NCI-H2107 treated with DMSO at 0.1 percent for 48 hours (cell line): ENCODE results near the gene EEIG2.
"Not testable (repeated sequence)": the region's sequence is repeated elsewhere in the genome, so short reads cannot be mapped to it uniquely, and the experiment has no call there.

Experiments
- DNase-seq: peaks from one replicate; lab custom pipeline; 2025; ENCODE audit not compliant: unreplicated experiment; lab: John Stamatoyannopoulos, UW

Gene EEIG2

DNA sequence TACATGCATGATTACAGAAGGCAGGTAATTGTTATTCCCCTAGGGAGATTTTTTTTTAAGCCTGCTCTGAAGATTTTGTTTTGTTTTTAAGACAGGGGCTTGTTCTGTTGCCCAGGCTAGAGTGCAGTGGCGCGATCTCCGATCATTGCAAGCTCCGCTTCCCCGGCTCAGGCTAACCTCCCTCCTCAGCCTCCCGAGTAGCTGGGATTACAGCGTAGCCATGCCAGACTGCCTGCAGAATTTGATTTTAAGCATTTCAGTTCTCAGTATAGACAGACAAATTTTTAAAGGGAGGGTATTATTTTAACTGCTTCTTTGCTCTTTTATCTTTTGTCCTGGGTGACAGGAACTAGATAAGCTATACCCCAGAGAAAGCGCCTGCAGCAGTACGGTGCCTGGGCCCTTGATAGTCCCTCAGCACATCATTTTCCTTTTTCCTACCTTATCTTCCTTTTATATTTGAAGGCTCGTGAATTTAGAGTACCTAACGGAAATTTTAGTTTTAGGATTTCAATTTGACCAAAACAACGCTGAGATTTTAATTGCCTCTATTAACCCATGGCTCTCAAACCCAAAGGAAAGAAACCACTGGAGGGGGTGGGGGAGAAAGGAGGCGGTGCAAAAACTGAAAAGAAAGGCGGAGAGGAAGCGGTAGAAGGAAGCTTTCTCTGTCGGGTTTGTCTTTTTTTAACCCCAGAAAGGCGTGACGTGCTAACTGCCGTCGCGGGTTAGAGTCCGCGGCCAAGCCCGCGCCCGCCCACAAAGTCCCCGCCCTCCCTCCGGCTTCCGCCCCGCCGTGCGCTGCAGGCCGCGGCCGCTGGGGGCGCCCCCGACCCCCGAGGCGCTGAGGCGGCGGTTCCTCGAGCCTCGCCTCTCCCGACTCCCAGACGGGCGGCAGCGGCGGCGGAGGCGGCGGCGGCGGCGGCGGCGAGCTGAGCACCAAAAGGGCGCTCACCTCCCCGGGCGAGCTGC lies at the start of gene EEIG2:
TSS of gene EEIG2 (plus strand) at position 886 of the 972 bp plus-strand sequence. CDS start 329 bp downstream, outside the sequence.
- DNase-seq: peak; percentile 46

DNA sequence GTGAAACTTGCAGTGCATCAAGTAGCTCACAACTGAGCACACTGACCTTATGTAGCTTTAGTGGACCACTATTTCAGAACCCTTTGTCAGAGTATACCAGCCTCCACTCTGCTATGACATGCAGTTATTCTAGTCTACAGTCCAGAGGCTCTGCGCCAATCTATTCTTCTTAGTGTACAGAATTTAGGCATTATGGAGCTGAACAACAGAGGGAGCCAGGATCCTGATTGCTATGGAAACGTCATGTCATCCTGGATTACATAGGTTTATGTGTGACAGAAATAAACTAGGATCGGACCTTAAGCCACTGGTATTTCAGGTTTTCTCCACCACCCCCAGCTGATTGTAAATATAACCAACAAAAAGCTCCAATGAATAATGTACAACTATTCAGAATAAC lies 48.1 kb upstream of the EEIG2 start:
- DNase-seq: no peak

DNA sequence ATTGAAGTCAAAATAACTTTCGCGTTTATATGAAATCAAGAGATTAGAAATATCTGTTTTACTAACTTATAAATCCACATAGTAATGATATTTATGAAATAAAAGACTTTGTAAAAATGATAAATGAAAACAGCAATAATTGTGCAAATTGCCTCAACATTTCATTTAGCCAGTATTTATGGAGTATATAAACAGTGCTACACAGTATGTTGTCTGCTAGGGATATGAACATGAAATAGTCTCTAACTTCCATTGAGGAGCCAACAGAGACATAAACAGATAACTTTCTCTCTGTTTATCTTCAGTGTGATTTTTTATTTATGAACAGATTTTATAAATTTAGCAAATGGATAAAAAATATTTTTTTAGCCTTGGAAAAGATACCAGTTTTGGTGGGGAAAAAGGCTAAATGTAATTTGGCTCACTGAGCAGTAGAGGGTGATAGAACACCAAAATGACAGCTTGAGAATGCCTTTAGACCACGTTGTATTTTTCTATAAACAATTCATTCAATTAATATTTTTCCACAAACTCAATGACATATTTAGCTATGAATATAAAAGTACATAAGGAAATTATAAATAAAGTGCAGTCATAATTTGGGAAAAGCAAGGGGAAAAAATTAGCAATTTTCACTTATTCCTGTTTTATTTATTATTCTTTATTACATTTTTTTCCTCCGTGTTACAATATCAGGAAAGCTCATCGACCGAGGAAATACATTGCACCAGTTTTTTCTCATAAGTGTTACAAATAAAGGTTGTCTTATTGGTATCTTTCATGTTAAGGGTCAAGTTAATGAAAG lies 47.5 kb upstream of the EEIG2 start:
- peak; percentile 19 for DNase-seq

DNA sequence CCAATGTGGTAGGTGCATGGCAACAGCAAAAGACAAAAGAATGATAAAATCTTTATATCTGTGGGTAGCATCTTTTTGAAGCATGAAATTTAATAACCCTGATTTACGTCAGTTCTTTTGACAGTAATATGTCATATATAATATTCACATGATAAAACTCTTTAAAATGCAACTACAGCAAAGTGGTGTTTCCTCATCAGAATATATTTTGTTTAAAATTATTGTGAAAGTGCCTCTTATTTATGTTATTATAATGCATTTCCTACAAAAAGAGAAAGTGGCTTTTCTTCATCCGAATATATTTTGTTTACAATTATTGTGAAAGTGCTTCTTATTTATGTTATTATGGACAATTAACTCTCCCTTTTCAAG lies 46.9 kb upstream of the EEIG2 start:
- no peak for DNase-seq

DNA sequence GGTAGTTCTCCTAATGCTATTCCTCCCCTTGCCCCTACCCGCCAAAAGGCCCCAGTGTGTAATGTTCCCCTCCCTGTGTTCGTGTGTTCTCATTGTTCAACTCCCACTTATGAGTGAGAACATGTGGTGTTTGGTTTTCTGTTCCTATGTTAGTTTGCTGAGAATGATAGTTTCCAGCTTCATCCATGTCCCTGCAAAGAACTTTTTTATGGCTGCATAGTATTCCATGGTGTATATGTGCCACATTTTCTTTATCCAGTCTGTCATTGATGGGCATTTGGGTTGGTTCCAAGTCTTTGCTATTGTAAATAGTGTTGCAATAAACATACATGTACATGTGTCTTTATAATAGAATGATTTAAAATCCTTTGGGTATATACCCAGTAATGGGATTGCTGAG lies 46.0 kb upstream of the EEIG2 start:
- not testable (repeated sequence) for DNase-seq

DNA sequence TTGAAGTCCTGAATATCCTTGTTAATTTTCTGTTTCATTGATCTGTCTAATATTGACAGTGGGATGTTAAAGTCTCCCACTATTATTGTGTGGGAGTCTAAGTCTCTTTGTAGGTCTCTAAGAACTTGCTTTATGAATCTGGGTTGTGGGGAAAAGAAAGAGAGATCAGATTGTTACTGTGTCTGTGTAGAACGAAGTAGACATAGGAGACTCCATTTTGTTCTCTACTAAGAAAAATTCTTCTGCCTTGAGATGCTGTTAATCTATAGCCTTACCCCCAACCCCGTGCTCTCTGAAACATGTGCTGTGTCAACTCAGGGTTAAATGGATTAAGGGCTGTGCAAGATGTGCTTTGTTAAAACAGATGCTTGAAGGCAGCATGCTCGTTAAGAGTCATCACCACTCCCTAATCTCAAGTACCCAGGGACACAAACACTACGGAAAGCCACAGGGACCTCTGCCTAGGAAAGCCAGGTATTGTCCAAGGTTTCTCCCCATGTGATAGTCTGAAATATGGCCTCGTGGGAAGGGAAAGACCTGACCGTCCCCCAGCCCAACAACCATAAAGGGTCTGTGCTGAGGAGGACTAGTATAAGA lies 42.5 kb upstream of the EEIG2 start:
- DNase-seq: not testable (repeated sequence)

DNA sequence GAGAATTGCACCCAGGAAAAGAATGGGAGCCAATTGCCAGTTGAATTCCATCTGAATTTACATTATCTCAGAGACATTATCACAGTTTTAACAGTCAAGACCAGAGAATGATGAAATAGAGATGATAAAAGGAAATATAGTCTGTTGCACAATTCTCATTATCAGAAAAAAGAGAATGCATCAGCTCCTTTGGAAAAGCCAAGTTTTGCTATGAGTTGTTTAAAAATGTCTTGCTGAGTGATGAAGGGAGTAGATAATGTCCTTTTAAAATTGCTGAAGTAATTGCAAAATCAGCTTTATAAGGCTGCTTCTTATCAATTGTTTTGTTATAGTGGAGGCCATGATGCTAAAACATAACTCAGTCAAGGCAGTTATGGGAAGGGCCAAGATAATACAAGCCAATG lies 37.9 kb upstream of the EEIG2 start:
- DNase-seq: no peak

DNA sequence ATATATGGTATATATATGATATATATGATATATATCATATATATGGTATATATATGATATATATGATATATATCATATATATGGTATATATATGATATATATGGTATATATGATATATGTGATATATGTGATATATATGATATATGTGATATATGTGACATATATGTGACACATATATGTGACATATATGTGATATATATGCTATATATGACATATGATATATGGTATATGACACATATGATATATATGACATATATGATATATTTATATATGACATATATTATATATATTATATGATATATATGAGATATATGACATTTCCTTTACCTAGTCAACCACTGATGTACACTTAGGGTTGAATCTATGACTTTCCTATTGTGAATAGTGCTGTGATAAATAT lies 36.1 kb upstream of the EEIG2 start:
- no peak for DNase-seq

DNA sequence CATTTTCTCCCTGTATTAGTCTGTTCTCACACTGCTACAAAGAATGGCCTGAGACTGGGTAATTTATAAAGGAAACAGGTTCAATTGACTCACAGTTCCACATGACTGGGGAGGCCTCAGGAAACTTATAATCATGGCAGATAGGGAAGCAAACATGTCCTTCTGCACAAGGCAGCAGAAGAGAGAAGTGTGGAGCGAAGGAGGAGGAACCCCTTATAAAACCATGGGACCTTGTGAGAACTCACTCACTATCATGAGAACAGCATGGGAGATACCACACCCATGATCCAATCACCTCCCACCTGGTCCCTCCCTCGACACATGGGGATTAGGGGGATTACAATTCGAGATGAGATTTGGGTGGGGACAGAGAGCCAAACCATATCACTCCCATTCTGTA lies 35.2 kb upstream of the EEIG2 start:
- no peak for DNase-seq

DNA sequence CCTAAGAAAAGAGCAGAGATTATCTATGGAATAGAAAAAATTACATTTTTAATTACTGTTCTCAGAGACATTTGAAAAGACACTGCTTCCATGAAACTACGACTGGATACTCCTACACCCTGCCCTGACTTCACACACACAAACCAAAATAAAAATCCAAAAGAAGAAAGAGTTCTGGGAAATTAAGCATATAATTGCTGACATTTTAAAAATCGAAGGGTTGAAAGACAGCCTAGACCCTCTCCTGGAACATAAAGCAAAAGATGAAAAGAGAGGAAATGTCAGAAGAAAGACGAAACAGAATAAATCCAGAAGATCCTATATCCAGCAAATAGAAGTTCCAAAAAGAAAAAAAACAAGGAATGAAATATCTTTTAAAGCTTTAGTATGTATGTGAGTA lies 32.8 kb upstream of the EEIG2 start:
- DNase-seq: no peak

DNA sequence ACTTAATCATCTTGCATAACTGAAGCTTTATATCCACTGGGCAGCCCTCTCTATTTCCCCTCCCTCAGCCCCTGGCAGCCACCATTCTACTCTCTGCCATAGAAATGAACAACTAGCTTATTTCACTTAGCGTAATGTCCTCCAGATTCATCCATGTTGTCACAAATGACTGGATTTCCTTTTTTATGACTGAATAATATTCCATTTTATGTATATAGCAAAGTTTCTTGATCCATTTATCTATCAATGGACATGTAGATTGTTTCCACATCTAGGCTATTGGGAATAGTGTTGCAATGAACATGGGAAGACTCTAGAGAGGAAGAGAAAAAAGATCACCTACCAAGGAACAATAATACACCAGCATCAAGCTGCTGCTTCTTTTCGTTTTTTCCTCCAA lies 32.1 kb upstream of the EEIG2 start:
- DNase-seq: no peak

DNA sequence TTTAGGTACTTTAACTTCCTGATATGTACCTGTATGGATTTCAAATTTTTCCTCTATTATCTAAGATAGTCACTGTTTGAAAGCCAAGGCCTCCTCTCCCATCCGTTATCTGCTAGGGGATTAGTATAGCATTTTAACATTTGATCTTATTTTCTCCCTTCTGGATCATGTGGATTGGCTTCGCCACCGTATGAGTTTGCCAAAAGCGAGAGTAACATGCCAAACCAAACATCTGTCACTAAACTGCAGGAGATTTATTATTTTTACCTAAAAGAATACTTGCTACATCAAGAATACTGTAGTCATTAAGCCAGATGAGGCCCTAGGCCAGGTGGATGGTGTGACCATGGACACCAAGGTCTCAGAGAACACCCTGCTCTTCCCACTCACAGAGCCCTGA lies 28.5 kb upstream of the EEIG2 start:
- DNase-seq: no peak

DNA sequence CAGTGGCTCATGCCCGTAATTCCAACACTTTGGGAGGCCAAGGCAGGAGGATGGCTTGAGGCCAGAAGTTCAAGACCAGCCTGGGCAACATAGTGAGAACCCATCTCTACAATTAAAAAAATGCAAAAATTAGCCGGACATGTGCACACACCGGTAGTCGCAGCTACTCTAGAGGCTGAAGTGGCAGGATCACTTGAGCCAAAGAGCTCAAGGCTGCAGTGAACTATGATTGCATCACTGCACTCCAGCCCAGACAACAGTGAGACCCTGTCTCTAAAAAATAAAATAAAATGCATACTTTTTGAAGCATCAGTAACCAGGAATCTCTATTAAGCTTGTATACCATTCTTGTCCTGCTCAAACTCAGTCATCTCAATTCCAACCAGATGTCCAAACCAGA lies 27.2 kb upstream of the EEIG2 start:
- no peak for DNase-seq

DNA sequence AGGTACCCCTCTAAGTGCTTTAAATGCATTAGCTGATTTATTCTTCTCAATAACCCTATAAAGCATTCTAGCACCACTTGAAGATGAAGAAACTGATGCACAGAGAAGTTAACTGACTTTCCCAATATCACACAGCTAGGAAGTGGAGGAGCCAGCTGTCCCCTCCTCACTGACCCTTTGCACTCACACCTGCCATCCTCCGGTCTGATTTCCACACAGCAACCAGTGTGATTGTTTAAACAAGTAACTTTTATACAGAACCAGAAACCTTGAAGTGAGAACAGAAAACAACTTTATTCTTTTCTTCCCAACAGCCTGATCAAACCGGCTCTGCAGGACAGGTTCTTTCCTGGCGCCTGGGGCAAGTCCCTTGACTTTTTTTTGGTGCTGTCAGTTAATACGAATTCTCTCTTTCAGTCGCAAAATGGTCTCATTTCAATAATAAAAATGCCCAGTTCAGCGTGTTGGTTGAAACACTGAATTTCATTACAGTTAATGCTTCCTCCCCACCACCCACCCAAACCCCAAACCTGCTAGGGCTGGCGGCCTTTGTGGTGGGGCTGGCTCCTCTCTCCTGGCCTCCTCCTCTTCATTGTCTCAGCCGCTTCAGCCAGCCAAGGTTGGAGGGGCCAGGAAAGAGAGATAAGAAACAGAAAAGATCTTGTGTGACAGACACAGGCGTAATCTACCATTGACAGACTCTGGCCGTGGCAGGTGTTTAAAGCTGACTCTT lies 26.4 kb upstream of the EEIG2 start:
- no peak for DNase-seq

DNA sequence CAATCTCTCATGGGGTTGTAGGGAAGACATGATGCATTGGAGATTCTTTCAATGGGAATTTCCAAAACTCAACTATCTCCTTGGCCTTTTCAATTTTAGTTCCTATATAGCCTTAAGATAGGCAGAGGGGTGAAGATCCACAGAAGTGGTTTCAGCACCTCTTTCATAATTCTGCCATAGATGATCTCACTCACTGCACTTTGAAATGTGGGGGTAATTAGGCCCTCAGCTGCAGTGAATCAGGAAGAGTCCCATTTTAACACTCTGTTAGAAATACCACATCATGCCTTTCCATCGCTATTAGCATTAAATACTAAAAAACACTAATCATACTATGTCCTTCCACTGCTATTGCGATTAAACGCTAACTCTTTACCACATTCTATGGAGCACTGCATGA lies 25.1 kb upstream of the EEIG2 start:
- DNase-seq: no peak

DNA sequence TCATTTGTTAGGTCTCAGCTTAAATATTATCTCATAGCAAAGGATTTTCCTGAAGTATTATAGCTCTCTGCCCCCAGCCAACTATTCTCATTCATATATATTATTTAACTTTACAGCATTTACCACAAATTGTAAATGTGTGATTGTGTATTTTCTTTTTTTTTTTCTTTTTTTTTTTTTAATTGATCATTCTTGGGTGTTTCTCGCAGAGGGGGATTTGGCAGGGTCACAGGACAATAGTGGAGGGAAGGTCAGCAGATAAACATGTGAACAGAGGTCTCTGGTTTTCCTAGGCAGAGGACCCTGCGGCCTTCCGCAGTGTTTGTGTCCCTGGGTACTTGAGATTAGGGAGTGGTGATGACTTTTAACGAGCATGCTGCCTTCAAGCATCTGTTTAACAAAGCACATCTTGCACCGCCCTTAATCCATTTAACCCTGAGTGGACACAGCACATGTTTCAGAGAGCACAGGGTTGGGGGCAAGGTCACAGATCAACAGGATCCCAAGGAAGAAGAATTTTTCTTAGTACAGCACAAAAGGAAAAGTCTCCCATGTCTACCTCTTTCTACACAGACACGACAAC lies 24.5 kb upstream of the EEIG2 start:
- not testable (repeated sequence) for DNase-seq

DNA sequence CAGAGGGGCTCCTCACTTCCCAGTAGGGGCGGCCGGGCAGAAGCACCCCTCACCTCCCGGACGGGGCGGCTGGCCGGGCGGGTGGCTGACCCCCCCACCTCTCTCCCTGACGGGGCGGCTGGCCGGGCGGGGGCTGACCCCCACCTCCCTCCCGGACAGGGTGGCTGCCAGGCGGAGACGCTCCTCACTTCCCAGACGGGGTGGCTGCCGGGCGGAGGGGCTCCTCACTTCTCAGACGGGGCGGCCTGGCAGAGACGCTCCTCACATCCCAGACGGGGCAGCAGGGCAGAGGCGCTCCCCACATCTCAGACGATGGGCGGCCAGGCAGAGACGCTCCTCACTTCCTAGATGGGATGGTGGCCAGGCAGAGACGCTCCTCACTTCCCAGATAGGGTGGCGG lies 23.9 kb upstream of the EEIG2 start:
- DNase-seq: not testable (repeated sequence)

DNA sequence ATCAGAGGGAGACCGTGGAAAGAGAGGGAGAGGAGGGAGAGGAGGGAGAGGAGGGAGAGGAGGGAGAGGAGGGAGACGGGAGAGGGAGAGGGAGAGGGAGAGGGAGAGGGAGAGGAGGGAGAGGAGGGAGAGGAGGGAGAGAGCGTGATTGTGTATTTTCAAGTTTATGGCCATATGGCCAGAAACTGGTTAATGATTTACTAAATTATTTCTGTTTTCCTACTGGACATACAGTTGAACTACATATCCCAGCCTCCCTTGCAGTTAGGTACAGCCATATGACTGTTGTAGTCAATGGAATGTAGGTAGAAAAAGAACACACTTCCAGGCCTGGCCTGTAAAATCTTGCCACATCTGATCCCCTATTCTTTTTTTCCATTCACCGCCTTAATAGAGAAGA lies 23.1 kb upstream of the EEIG2 start:
- DNase-seq: not testable (repeated sequence)

DNA sequence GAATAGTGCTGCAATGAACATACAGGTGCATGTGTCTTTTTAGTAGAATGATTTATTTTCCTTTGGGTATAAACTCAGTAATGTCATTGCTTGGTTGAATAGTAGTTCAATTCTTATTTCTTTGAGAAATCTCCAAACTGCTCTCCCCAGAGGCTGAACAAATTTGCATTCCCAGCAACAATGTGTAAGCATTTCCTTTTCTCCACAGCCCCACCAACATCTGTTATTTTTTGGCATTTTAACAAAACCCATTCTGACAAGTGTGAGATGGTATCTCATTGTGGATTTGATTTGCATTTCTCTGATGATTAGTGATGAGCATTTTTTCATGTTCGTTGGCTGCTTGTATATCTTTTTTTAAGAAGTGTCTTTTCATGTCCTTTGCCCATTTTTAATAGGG lies 21.9 kb upstream of the EEIG2 start:
- no peak for DNase-seq

DNA sequence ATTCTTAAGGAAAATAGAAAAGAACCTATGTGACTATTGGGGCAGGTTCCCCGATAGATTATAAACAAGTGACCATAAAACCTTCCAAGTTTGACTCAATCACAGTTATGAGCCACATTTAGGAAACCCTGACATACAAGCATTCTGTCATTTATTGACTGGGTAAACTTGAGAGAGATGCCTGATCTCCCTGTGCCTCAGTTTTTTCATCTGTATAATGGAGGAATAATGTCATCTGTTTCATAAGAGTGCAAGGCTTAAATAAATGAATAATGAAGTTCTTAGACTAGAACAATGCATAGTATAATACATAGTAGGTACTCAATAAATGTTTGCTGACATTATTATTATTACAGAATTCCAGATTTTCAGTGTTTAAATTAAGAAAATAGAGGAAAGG lies 18.9 kb upstream of the EEIG2 start:
- DNase-seq: no peak

DNA sequence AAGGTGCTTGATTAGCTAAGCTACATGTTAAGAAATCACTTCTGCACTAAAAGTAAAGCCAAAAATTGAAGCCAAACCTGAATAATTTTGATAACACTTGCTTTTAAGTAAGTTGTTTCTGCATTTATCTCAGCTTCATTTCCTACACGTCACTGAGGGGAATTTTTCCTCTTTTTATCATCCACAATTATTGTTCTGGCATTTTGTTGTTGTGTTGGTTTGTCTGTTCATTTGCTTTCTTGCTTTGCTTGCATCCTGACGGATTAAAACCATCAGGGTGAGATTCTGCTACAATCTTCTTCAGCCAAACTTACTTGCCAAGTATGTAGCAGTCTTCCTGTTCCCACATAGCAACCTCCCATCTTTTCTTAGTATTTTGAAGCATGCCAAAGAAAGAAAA lies 18.0 kb upstream of the EEIG2 start:
- DNase-seq: no peak
